ENCODE results near the gene CDK14.

CDK14 gene

GRCh38 chr7:90759710-90760109, 163.6 kb downstream of the CDK14 start:
- Histone ChIP-seq H3K79me2 (ENCODE audit: insufficient read depth, low read length) (peaks cover 63% of the 10 kb centered on the region), H3K4me1 (ENCODE audit: insufficient read depth, low read length, severe bottlenecking) (peaks cover 79% of the 10 kb centered on the region), H3K9ac (ENCODE audit: low read length) (no peak overlapping the region; the same call in 1 of the 2 replicates)

GRCh38 chr7:90760892-90761291, 164.8 kb downstream of the CDK14 start:
- Histone ChIP-seq H3K27ac (ENCODE audit: low read depth, low read length, poor library complexity, severe bottlenecking) (no peak overlapping the region), H3K9ac (ENCODE audit: low read length) (no peak overlapping the region), H3K4me3 (ENCODE audit: low read depth, low read length, poor library complexity, severe bottlenecking) (no peak overlapping the region), H4K20me1 (ENCODE audit: insufficient read depth, low read length) (no peaks in the 10 kb centered on the region), H3K4me2 (ENCODE audit: low read length) (no peak overlapping the region), H3K9me2 (ENCODE audit: low read depth, low read length) (no peaks in the 10 kb centered on the region), H3F3A (ENCODE audit: insufficient read depth, low read length) (no peaks in the 10 kb centered on the region), H3K27me3 (ENCODE audit: insufficient read depth, low read length) (no peaks in the 10 kb centered on the region), H3K36me3 (ENCODE audit: insufficient read depth, low read length) (peaks cover 65% of the 10 kb centered on the region), H3K4me1 (ENCODE audit: insufficient read depth, low read length, severe bottlenecking) (peaks cover 69% of the 10 kb centered on the region), H3K9me3 (ENCODE audit: low read length) (no peaks in the 10 kb centered on the region), H2AFZ (ENCODE audit: low read length) (no peak overlapping the region), H3K79me2 (ENCODE audit: insufficient read depth, low read length) (peaks cover 75% of the 10 kb centered on the region)
- TF ChIP-seq EZH2 (IDR thresholded peaks at IDR 0.05; ENCODE audit: borderline replicate concordance, low read length) (no peak), CTCF (IDR thresholded peaks at IDR 0.05; ENCODE audit: low read length) (no peak)

More at GRCh38 chr7:90759710-90760109, 163.6 kb downstream of the CDK14 start:
- H3K4me2 ChIP-seq (ENCODE audit: low read length), result no peak overlapping the region
- H3K27me3 ChIP-seq (ENCODE audit: insufficient read depth, low read length), result no peaks in the 10 kb centered on the region
- peaks cover 65% of the 10 kb centered on the region for H3K36me3 ChIP-seq (ENCODE audit: insufficient read depth, low read length)
- H3K9me2 ChIP-seq (ENCODE audit: low read depth, low read length), result no peaks in the 10 kb centered on the region
- H3F3A ChIP-seq (ENCODE audit: insufficient read depth, low read length), result no peaks in the 10 kb centered on the region
- H3K9me3 ChIP-seq (ENCODE audit: low read length), result no peaks in the 10 kb centered on the region
- peak overlapping the region; percentile 87 for H3K27ac ChIP-seq (ENCODE audit: low read depth, low read length, poor library complexity, severe bottlenecking)
- H2AFZ ChIP-seq (ENCODE audit: low read length), result no peak overlapping the region
- H3K4me3 ChIP-seq (ENCODE audit: low read depth, low read length, poor library complexity, severe bottlenecking), result no peak overlapping the region
- TF ChIP-seq EZH2 (IDR thresholded peaks at IDR 0.05; ENCODE audit: borderline replicate concordance, low read length) (no peak), CTCF (IDR thresholded peaks at IDR 0.05; ENCODE audit: low read length) (no peak)
- H4K20me1 ChIP-seq (ENCODE audit: insufficient read depth, low read length), result no peaks in the 10 kb centered on the region

- Histone ChIP-seq H3K27ac (ENCODE audit: low read depth, low read length, poor library complexity, severe bottlenecking) (no peak overlapping the region), H3K9me3 (ENCODE audit: low read length) (no peaks in the 10 kb centered on the region), H3K9me2 (ENCODE audit: low read depth, low read length) (no peaks in the 10 kb centered on the region), H2AFZ (ENCODE audit: low read length) (no peak overlapping the region), H4K20me1 (ENCODE audit: insufficient read depth, low read length) (no peaks in the 10 kb centered on the region), H3K27me3 (ENCODE audit: insufficient read depth, low read length) (no peaks in the 10 kb centered on the region), H3F3A (ENCODE audit: insufficient read depth, low read length) (no peaks in the 10 kb centered on the region), H3K4me2 (ENCODE audit: low read length) (no peak overlapping the region), H3K4me1 (ENCODE audit: insufficient read depth, low read length, severe bottlenecking) (peaks cover 62% of the 10 kb centered on the region), H3K9ac (ENCODE audit: low read length) (no peak overlapping the region), H3K79me2 (ENCODE audit: insufficient read depth, low read length) (peaks cover 82% of the 10 kb centered on the region), H3K36me3 (ENCODE audit: insufficient read depth, low read length) (peaks cover 72% of the 10 kb centered on the region), H3K4me3 (ENCODE audit: low read depth, low read length, poor library complexity, severe bottlenecking) (no peak overlapping the region)
- TF ChIP-seq EZH2 (IDR thresholded peaks at IDR 0.05; ENCODE audit: borderline replicate concordance, low read length) (no peak), CTCF (IDR thresholded peaks at IDR 0.05; ENCODE audit: low read length) (no peak)
Measured at GRCh38 chr7:90761584-90761983, 165.5 kb downstream of the CDK14 start.
